ENCODE measurements around the gene STIM2. TPM values are rescaled to one million over a fixed set of nuclear protein-coding genes. Genes with fewer than 3 reads are reported as not detected.

The STIM2 gene
- 11.0 and 16.4 TPM in 2 replicates for total RNA-seq

GRCh38 chr4:26860157-26860921 lies at the start of gene STIM2:
Gene STIM2, plus strand, starts transcription at chr4:26860841.

